Hematopoietic multipotent progenitor cell treated with erythropoietin and hydrocortisone succinate and interleukin-3 and kit ligand, for 15 days (in vitro differentiated cells): ENCODE measurements around the gene CHAF1B.

Experiments used
- DNase-seq: peaks from one replicate; pipeline ENCODE4 v3.0.0-alpha.2; 2015; ENCODE audit warnings: low spot score

The CHAF1B gene

DNA sequence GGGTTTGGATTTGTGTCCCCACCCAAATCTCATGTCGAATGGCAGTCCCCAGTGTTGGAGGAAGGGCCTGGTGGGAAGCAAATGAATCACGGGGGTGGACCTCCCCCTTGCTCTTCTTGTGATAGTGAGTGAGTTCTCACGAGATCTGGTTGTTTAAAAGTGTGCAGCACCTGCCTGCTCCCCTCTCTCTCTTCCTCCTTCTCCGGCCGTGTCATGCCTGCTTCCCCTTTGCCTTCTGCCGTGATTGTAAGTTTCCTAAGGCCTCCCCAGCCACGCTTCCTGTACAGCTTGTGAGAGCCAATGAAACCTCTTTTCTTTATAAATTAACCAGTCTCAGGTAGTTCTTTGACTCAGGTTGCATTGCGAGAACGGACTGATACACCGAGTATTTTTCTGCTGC lies 78.8 kb downstream of the CHAF1B start:
- DNase-seq: no peak

DNA sequence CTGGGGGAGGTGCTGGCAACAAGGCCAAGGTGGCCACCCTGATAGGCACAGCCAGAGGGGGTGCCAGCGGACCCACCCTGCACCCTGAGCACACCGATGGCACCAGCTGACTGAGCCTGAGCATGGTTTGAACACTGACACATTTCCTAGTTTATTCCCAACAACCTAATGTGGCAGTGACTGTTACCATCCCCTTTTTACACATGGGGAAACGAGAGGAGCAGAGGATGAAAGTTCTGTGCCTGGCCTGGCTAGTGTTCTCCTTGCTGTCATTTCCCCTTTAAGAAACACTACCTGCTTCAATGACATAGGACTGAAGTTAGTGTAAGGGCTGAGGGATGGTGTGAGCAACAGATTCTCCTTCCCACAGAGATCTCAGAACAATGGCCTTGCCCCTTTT lies 79.4 kb downstream of the CHAF1B start:
- DNase-seq: no peak

DNA sequence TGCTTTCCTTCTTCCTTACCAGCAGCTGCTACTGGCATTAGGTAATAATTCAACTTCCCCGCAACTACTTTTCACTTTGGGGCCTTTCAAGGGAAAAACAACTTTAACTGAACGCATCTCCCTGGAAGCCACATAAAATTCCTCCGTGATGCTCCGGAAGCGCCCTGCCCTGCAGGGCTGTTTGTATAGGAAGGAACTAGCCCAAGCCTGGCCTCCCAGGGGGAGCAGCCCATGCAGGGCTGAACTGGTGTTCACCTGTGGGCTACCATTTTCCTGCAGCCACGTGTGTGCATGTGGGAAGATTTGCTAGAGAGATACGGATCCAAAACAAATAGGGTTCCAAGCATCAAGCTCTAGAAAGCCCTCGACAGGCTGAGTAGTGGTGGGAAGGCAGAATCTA lies 80.3 kb downstream of the CHAF1B start:
- no peak for DNase-seq

DNA sequence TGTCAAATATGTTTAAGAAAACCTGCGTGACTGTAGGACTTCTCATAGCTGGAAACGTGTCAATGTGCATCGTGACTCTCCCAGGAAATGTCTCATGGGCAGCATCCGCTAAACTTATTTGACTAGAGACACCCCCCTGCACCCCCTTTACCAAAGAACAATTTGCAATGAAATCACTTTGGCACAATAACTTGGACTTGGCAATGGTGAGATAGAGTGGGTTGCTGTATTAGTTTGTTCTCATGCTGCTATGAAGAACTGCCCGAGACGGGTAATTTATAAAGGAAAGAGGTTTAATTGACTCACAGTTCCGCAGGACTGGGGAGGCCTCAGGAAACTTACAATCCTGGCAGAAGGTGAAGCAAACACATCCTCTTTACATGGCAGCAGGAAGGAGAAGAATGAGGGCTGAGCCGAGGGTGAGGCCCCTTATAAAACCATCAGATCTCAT lies 80.9 kb downstream of the CHAF1B start:
- no peak for DNase-seq
